Stimulated activated CD4-positive, alpha-beta T cell treated with anti-CD3 and anti-CD28 coated beads, Interleukin-4, amount 100 ng/mL, for 1 hour (primary cell): ENCODE measurements around the gene RASA2.

Experiments
- DNase-seq: peaks from one replicate; pipeline ENCODE4 v3.0.0-alpha.2; 2020

The RASA2 gene

DNA sequence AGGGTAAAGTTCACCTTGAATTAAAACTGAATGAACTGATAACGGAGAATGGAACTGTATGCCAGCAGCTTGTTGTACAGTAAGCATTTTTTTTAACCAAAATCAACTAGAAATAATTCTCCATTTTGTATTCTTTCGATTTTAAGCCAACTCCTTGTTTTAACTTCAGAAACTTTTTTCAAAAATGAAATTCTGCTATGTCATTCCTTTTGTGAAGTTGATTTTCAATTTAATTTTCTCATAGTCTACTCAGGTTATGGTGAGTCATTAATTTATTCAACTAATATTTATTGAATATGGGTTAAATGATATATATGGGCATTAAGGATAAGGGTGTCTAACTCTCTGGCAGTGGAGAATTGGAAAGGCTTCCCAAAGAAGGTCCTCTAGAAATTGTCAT is 53.7 kb downstream of the RASA2 start:
- DNase-seq: no peak

GRCh38 chr3:141542202-141542969 is 55.6 kb downstream of the RASA2 start:
- no peak for DNase-seq

DNA sequence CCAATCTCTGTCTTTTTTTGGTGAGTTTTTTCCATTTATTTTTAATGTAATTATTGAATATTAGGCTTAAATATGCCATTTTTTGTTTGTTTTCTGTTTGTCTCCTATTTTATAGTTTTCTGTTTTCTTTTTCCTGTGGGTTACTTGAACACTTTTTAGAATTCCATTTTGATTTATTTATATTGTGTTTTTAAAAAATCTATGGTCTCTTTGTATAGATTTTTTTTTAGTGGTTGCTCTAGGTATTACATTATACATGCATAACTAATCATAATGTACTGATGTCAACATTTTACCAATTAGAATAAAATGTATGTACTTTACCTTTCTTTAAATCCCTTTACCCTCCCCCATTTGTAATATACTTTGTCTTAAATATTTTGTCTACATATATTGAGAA is 56.2 kb downstream of the RASA2 start:
- no peak for DNase-seq

GRCh38 chr3:141544697-141545096 is 57.9 kb downstream of the RASA2 start:
- no peak for DNase-seq

DNA sequence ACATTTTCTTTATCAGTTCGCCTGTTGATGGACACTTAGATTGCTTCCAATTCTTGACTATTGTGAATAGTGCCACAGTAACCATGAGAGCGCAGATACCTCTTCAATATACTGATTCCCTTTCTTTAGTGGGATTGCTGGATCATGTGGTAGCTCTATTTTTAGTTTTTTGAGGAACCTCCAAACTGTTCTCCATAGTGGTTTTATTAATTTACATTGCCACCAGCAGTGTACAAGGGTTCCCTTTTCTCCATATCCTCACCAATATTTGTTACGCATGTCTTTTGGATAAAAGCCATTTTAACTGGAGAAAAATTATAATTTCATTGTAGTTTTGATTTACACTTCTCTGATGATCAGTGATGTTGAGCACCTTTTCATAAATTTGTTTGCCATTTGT is 59.3 kb downstream of the RASA2 start:
- no peak for DNase-seq

DNA sequence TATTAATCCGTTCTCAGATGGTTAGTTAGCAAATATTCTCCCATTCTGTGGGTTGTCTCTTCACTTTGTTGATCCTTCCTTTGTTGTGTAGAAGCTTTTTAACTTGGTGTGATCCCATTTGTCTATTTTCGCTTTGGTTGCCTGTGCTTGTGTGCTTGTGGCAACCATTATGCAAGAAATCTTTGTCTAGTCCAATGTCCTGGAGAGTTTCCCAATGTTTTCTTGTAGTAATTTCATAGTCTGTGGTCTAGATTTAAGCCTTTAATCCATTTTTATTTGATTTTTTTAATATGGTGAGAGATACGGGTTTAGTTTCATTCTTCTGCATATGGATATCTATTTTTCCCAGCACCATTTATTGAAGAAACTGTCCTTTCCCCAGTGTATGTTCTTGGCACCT is 59.8 kb downstream of the RASA2 start:
- DNase-seq: no peak

GRCh38 chr3:141547791-141548190 is 61.0 kb downstream of the RASA2 start:
- no peak for DNase-seq

DNA sequence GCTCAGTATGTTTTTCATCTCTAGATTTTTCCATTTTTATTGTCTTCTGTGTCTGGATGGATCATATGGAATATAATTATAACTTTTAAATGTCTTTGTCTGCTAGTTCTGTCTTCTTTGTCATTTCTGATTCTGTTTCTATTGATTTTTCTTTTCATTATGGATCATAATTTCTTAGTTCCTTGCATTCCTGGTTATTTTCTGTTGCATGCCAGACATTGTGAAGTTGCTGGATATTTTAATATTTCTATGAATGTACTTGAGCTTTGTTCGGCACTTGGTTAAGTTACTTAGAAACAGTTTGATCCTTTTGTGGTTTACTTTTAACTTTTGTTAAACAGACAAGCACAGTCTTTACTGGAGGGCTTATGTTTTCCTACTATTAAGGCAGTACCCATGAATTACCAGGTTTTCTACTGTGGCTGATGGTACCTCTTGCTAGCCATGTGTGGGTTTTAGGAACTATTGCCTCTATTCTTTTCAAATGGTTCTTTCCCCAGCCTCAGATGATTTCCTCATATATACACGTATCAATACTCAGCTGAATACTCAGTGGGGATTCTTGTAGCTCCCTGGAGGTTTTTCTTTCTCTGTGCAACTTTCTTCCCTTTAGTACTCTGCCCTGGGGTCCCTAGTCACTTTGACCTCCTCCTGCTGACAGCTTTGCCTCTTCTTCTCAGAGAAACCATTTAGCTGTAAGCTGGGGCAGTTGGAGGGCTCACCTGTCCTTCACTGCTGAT is 64.3 kb downstream of the RASA2 start:
- no peak for DNase-seq

- DNase-seq: no peak
Measured at GRCh38 chr3:141552440-141552991, 65.7 kb downstream of the RASA2 start.

DNA sequence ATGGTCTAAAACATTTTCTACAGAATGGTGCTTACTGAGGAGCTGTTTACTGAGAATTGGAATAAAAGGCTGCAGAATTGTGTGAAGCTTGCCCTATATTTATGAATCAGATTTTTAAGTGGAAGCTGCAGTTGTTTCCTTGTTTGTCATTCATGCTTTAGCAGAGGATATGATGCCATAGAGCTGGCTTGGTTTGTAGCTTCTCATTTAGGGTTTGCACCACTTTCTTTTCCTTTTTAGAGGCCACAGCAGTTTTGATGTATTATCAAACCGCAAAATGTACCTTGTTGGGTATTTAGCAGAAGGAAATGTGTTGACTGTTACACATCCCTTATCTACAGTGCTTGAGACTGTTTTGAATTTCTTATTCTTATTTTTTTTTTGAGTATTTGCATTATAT is 66.2 kb downstream of the RASA2 start:
- DNase-seq: no peak

GRCh38 chr3:141556034-141556433 is 69.2 kb downstream of the RASA2 start:
- no peak for DNase-seq

DNA sequence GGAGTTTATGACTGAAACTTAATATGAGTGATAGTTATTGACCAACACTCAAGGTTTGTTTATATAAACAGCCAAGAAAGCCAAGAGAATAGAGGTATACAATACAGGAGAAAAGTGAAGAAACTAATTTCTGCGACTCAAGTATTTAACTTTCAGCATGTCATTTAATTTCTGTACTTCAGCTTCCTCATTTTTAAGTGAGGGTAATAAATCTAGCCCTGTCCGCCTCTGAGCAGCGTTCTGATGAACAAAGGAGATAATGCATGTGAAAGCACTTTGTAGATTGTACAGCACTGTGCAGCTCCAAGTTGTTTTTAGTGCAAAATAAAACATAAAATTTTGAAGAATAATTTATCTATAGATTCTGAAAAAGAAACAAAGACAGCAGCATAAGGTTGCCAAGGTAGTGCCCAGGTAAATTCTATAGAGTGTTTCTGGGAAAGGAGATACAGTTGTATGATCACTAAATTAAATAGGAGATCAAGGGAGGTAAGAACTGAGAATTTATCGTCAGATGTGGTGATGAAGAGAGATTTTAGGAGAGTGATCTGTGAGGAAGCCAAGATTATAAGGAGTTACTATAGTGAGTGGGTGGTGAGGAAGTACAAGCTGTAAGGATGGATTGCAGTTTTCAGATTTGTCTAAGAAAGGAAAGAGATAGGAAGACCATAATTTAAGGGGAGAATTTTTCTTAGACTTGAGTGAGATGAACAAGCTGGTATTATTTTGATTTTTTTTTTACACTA is 71.3 kb downstream of the RASA2 start:
- no peak for DNase-seq

DNA sequence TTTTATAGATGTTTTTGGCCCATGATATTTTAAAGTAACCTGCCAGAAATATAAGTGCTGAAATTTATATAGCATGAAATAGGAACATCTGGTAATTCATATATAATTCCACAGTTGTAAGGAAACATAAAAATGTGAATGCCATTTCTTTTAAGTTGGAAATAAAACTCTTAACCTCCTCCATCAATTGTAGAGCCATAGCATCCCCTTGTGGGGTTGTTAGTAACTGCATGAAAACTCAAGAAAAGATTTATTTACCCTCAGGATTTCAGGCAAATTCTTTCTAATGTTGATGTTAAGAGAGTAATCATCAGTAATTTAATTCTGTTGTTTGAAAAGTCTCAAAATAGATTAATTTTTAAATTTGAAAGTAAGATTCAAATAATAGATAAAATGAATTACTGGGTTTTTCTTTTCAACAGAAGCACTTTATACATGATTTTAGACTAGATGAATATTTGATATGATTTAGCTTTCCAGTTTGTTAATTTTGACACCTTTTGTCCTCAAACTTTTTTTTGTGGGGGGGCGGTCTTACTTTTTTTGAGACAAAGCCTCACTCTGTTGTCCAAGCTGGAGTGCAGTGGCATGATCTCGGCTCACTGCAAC is 74.7 kb downstream of the RASA2 start:
- no peak for DNase-seq

DNA sequence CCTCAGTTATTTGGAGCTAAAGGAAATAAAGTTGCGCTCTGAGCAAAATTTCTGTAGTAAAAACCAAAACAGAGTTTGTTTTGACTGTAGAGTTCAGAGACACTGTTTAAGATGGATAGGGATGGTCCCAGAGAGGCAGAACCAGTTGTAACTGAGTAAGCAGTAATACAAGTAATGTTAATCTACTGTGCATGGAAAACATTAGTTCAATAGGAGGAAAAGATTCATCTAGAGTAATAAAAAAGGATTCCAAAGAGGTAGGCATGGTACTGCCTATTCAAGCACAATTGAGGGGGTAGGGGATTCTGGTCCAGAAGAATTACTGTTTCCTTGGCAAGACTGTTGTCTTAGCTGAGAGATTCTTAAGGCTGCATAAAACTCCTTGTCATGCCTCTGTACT is 77.4 kb downstream of the RASA2 start:
- no peak for DNase-seq

GRCh38 chr3:141570068-141570467 is 83.2 kb downstream of the RASA2 start:
- DNase-seq: no peak

- DNase-seq: no peak
Measured at GRCh38 chr3:141575879-141576743, 89.3 kb downstream of the RASA2 start.

DNA sequence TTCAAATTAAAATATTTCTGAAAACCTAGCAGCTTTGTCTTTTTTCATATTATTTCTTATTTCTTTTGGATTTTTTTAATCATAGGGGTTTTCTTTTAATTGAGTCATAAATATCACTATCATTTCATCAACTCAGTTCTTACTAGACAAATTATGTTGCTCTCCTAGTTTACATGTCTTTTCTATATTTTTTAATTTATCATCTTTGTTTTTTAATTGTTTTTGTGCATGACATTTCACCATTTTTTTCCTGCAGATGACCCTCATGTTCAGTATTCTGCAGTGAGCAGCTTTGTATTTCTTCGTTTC is 89.9 kb downstream of the RASA2 start:
- DNase-seq: no peak

- no peak for DNase-seq
Measured at GRCh38 chr3:141578202-141578973, 91.6 kb downstream of the RASA2 start.

GRCh38 chr3:141594357-141594756 is 107.5 kb downstream of the RASA2 start:
- DNase-seq: no peak

DNA sequence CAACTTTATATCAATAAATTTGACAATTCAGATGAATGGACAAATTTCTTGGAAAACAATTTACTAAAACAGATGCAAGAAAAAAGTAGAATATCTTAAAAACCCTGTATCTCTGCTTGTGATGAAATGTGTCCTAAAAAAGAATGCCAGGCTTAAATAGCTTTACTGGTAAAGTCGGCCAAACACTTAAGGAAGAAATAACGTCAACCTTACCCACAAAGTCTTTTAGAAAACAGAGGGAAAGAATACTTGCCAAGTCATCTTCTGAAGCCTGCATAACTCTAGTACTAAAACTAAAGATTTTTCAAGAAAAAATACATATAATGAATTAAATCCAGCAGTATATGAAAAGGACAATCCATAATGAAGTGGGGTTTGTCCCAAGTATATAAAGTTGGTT is 111.1 kb downstream of the RASA2 start:
- no peak for DNase-seq

DNA sequence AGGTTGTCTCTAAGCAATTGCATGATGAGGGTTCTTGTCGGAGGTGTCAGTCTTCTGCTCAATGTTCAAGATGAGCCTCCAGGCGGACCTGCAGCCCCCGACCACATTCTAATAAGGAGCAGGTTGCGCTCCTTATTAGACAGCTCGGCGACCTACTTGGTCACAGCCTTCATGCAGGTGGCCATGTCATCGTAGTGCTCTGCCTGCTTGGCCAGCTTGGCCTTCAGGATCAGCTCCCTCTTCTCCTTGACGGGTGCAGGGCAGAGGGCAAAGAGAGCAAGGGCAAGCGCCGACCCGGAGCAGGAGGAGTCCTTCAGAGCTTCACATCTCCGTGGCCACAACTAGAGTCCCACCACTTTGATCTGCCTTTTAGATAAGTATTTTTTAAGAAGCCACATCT is 113.5 kb downstream of the RASA2 start:
- no peak for DNase-seq

DNA sequence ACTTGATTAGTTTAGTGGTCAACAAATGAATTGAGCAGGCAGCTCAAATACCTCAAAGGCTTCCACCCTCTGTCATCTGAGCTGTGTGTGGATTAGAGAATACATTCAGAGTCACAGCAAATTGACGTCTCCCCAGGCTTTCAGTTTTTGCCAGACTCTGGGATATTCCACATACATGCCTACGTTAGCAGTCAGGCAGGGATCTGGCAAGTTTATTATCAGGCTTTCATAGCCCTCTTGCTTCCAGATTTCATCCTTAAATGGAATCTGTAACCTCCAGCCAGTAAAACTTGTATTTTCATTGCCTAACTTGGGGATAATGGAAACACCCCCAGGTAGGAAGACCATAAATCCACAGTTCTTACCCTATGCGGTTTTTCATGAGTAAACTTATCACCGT is 115.9 kb downstream of the RASA2 start:
- no peak for DNase-seq
